IMR-90 (cell line): ENCODE measurements around the gene FAM81A. TPM values are rescaled to one million over a fixed set of nuclear protein-coding genes. Genes with fewer than 3 reads are reported as not detected.

Source experiments
- ATAC-seq: fragments of 200-7000 bp; cut with Tn5 transposase; 2 replicates; pipeline ENCODE4 v1.9.1; 2020; ENCODE audit warnings: low read depth, mild to moderate bottlenecking, moderate library complexity
- BruUV-seq: library from RNA; stranded (reverse); fragments of 400-500 nt; replicated peaks from 2 replicates; lab custom pipeline; 2021; lab: Mats Ljungman, UMichigan
- CTCF ChIA-PET: fragments of 300-600 bp; formaldehyde crosslinking; extraction: SDS; loops from one replicate; lab custom pipeline; 2021; ENCODE audit warnings: antibody characterized with exemption; lab: Yijun Ruan, JAX
- POLR2A ChIA-PET: fragments of 300-600 bp; sonication (Branson Sonifier 250); formaldehyde crosslinking; loops from one replicate; lab custom pipeline; 2022; ENCODE audit warnings: antibody characterized with exemption; ENCODE audit not compliant: unreplicated experiment; lab: Charles Lee
- DNase-seq: peaks from one replicate; pipeline ENCODE4 v3.0.0; 2013
- H2AFZ ChIP-seq: replicated peaks from 2 replicates; pipeline ENCODE3; 2013; ENCODE audit warnings: low read length, mild to moderate bottlenecking; ENCODE audit not compliant: poor library complexity
- H2AK5ac ChIP-seq: 2 replicates; pipeline ENCODE4 v1.6.1; 2013; ENCODE audit warnings: low read depth, low read length, inconsistent platforms
- H2AK9ac ChIP-seq: replicated peaks from 2 replicates; pipeline ENCODE3; 2013; ENCODE audit warnings: mild to moderate bottlenecking, low read depth, low read length, moderate library complexity; ENCODE audit not compliant: poor library complexity
- H2BK120ac ChIP-seq: 2 replicates; pipeline ENCODE4 v1.6.1; 2013; ENCODE audit warnings: low read depth, low read length, inconsistent platforms
- H2BK15ac ChIP-seq: 3 replicates; pipeline ENCODE4 v1.6.1; 2013; ENCODE audit warnings: low read depth, low read length, inconsistent platforms
- H2BK20ac ChIP-seq: 2 replicates; pipeline ENCODE4 v1.6.1; 2013; ENCODE audit warnings: low read depth, mild to moderate bottlenecking, inconsistent platforms, low read length, moderate library complexity
- H2BK5ac ChIP-seq: 2 replicates; pipeline ENCODE4 v1.6.1; 2013; ENCODE audit warnings: mild to moderate bottlenecking, low read depth, low read length, inconsistent platforms; ENCODE audit not compliant: poor library complexity, severe bottlenecking
- H3K14ac ChIP-seq: replicated peaks from 2 replicates; pipeline ENCODE4 v1.6.1; 2013; ENCODE audit warnings: low read depth, low read length, inconsistent platforms
- H3K18ac ChIP-seq: 2 replicates; pipeline ENCODE4 v1.6.1; 2013; ENCODE audit warnings: low read depth, low read length, control low read depth
- H3K23ac ChIP-seq: 2 replicates; pipeline ENCODE4 v1.6.1; 2013; ENCODE audit warnings: low read depth, low read length, inconsistent platforms
- H3K27ac ChIP-seq: 2 replicates; pipeline ENCODE4 v1.5.1; 2013; ENCODE audit warnings: mild to moderate bottlenecking, control low read depth, low read length; ENCODE audit not compliant: insufficient read depth
- H3K27me3 ChIP-seq: 2 replicates; pipeline ENCODE4 v1.6.1; 2013; ENCODE audit warnings: low read length; ENCODE audit not compliant: control insufficient read depth, insufficient read depth
- H3K36me3 ChIP-seq: 2 replicates; pipeline ENCODE4 v1.6.1; 2013; ENCODE audit warnings: low read length, mixed read lengths; ENCODE audit not compliant: control insufficient read depth, insufficient read depth
- H3K4ac ChIP-seq: 2 replicates; pipeline ENCODE4 v1.6.1; 2013; ENCODE audit warnings: low read depth, low read length, inconsistent platforms
- H3K4me1 ChIP-seq: 2 replicates; pipeline ENCODE4 v1.6.1; 2013; ENCODE audit warnings: low read length, mixed read lengths; ENCODE audit not compliant: control insufficient read depth, insufficient read depth
- H3K4me2 ChIP-seq: 2 replicates; pipeline ENCODE4 v1.6.1; 2013; ENCODE audit warnings: low read depth, mild to moderate bottlenecking, control low read depth, low read length, moderate library complexity
- H3K4me3 ChIP-seq: 2 replicates; pipeline ENCODE4 v1.5.1; 2013; ENCODE audit warnings: low read depth, mild to moderate bottlenecking, control low read depth, low read length, moderate library complexity; ENCODE audit not compliant: insufficient read depth
- H3K56ac ChIP-seq: 2 replicates; pipeline ENCODE4 v1.6.1; 2013; ENCODE audit warnings: low read length, inconsistent platforms; ENCODE audit not compliant: insufficient read depth; ENCODE audit errors: extremely low read depth
- H3K79me1 ChIP-seq, 2 experiments: 2 replicates each; pipeline ENCODE4 v1.6.1; 2013; ENCODE audit warnings: low read length in 2 of 2, inconsistent platforms in 1 of 2, low read depth in 1 of 2
- H3K9ac ChIP-seq: 2 replicates; pipeline ENCODE4 v1.6.1; 2013; ENCODE audit warnings: low read depth, low read length, control low read depth
- H3K9me1 ChIP-seq: 2 replicates; pipeline ENCODE4 v1.6.1; 2013; ENCODE audit warnings: low read length, inconsistent platforms; ENCODE audit not compliant: insufficient read depth
- H3K9me3 ChIP-seq: 2 replicates; pipeline ENCODE4 v1.6.1; 2013; ENCODE audit warnings: low read length; ENCODE audit not compliant: control insufficient read depth, insufficient read depth
- H4K20me1 ChIP-seq: 2 replicates; pipeline ENCODE4 v1.6.1; 2013; ENCODE audit warnings: low read length, inconsistent platforms; ENCODE audit not compliant: insufficient read depth
- H4K5ac ChIP-seq: 2 replicates; pipeline ENCODE4 v1.6.1; 2013; ENCODE audit warnings: mild to moderate bottlenecking, low read depth, low read length, control low read depth
- H4K8ac ChIP-seq, 2 experiments: 2 replicates each; pipeline ENCODE4 v1.6.1; 2013; ENCODE audit warnings: low read depth in 2 of 2, low read length in 2 of 2, control low read depth in 1 of 2, inconsistent platforms in 1 of 2
- H4K91ac ChIP-seq: 2 replicates; pipeline ENCODE4 v1.6.1; 2013; ENCODE audit warnings: low read depth, low read length, inconsistent platforms; ENCODE audit not compliant: insufficient read depth
- FOS ChIP-seq: fragments of 150-350 bp; IDR thresholded peaks from 2 replicates; pipeline ENCODE4 v1.6.1; 2016; ENCODE audit warnings: low read depth, low read length
- MAZ ChIP-seq: IDR thresholded peaks from 2 replicates; pipeline ENCODE4 v1.6.1; 2012; ENCODE audit warnings: low read depth, mild to moderate bottlenecking, low read length, improper control_type of control experiment, moderate library complexity, borderline replicate concordance
- POLR2A ChIP-seq: IDR thresholded peaks from 2 replicates; pipeline ENCODE4 v1.6.1; 2012; ENCODE audit warnings: mild to moderate bottlenecking, low read depth, low read length
- RAD21 ChIP-seq: IDR thresholded peaks from 2 replicates; pipeline ENCODE4 v1.6.1; 2012; ENCODE audit warnings: low read length, improper control_type of control experiment
- RCOR1 ChIP-seq: IDR thresholded peaks from 2 replicates; pipeline ENCODE4 v1.6.1; 2012; ENCODE audit warnings: mild to moderate bottlenecking, low read length, improper control_type of control experiment; ENCODE audit not compliant: insufficient replicate concordance
- SMC3 ChIP-seq: fragments of 150-350 bp; IDR thresholded peaks from 2 replicates; pipeline ENCODE4 v1.6.1; 2016; ENCODE audit warnings: low read depth, mild to moderate bottlenecking, antibody characterized with exemption, low read length, moderate library complexity
- USF2 ChIP-seq: fragments of 150-350 bp; IDR thresholded peaks from 2 replicates; pipeline ENCODE4 v1.6.1; 2017; ENCODE audit warnings: mild to moderate bottlenecking, antibody characterized with exemption, low read length, low read depth
- WGBS, 2 experiments: methylation state at CpG; one replicate each; pipeline versions ENCODE4 v1.1.5 to v1.1.7; 2013; ENCODE audit warnings: missing lambda C conversion rate in 2 of 2; ENCODE audit not compliant: insufficient read length in 1 of 2; ENCODE audit errors: extremely low coverage in 2 of 2; 5-methylcytosine and 5-hydroxymethylcytosine counted together
- dilution Hi-C: fragments of 300-500 bp; cut with HindIII; formaldehyde crosslinking; loops from one replicate; pipeline ENCODE4 v1.14.3; 2018; ENCODE audit warnings: low sequenced_read_pairs; ENCODE audit not compliant: unreplicated experiment
- in situ Hi-C: fragments of 300-500 bp; cut with MboI; formaldehyde crosslinking; loops from 3 replicates; pipeline ENCODE4 v1.14.3; 2019; ENCODE audit warnings: low sequenced_read_pairs, inconsistent platforms, mixed read lengths
- intact Hi-C: fragments of 100-400 bp; cut with micrococcal nuclease; formaldehyde crosslinking; loops from 2 replicates; pipeline ENCODE4 v1.10.0; 2022
- polyA plus RNA-seq, 3 experiments: library from polyadenylated mRNA; depleted of rRNA; stranded (reverse); fragments of >200 nt; gene quantifications; 2 replicates each; pipeline ENCODE4 v1.2.3, GENCODE V29; 2012; ENCODE audit warnings: low replicate concordance in 1 of 3
- total RNA-seq: library from RNA; depleted of rRNA; stranded (reverse); fragments of >200 nt; gene quantifications from 2 replicates; pipeline ENCODE4 v1.2.3, GENCODE V29; 2012

FAM81A gene
- total and polyA plus RNA-seq, 2 of the 4 experiments (the other 2 are of a cell fraction), result not detected

GRCh38 chr15:59538494-59538893 lies 100.5 kb downstream of the FAM81A start:
- in situ Hi-C loops (no loop called here), intact Hi-C loops (loop anchor here (10.0 kb wide), 1 partner anchor 786 kb away; no protein-coding TSS in a partner anchor), dilution Hi-C loops (no loop called here)
- ChIA-PET CTCF (no interaction called here), POLR2A (no interaction called here)
- Histone ChIP-seq H3K4me2 (no peak overlapping the region), H4K5ac (no peak overlapping the region), H3K27ac (no peak overlapping the region), H2BK120ac (no peak overlapping the region), H2BK15ac (no peak overlapping the region), H4K8ac (no peak overlapping the region), H3K36me3 (no peaks in the 10 kb centered on the region), H2AFZ (no peak overlapping the region), H2AK5ac (no peak overlapping the region), H3K14ac (no peak overlapping the region), H2AK9ac (no peak overlapping the region), H3K9ac (no peak overlapping the region), H2BK5ac (no peak overlapping the region), H3K27me3 (peaks cover 14% of the 10 kb centered on the region), H3K56ac (no peak overlapping the region), H2BK20ac (no peak overlapping the region), H4K91ac (no peak overlapping the region), H3K9me1 (no peaks in the 10 kb centered on the region), H3K4me3 (no peak overlapping the region), H3K18ac (no peak overlapping the region), H4K20me1 (no peaks in the 10 kb centered on the region), H3K4ac (no peak overlapping the region), H3K23ac (no peak overlapping the region), H3K9me3 (no peaks in the 10 kb centered on the region), H3K79me1 (no peaks in the 10 kb centered on the region), H3K4me1 (no peaks in the 10 kb centered on the region)
- TF ChIP-seq SMC3, result no peak
- TF ChIP-seq RAD21, result no peak
- no peak for TF ChIP-seq USF2
- TF ChIP-seq FOS, result no peak
- TF ChIP-seq RCOR1, result no peak
- TF ChIP-seq MAZ, result no peak
- TF ChIP-seq POLR2A, result no peak
- ATAC-seq, result no peak
- no TSS peak for BruUV-seq
- 67% methylated on average over 1 of the region's 3 CpGs; no CpG with 5 or more reads in 1 of the 2 experiments for WGBS, 2 experiments
- DNase-seq, result no peak
